ENCODE data around the gene SHROOM3.

The SHROOM3 gene

DNA sequence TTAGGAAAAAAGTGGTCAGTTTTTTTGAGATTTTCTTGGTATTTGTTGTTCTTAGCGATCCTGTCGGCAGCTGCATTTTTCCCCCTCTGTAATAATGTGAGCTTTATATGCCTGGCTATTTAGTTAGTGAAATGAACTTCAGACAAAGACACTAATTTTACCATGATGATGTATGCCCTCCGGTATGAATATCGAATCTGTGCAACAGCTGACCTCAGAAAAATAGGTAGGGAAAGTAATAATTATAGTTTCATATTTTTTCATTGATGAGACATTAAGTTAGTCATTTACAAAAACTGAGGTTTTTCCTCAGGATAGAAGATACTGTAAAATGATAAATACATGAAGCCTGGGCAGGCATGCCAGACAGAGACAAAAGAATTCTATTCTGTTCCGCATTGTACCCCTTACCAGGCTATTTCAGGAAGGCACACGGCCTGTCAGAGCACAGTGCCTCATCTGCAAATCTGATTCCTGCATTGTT, 155.8 kb downstream of the SHROOM3 start:
- Histone ChIP-seq H2AFZ (ENCODE audit: low read depth, low read length, severe bottlenecking) (no peak overlapping the region), H3K4me3 (ENCODE audit: insufficient read depth, low read length, poor library complexity, severe bottlenecking) (no peak overlapping the region), H3K9me3 (ENCODE audit: insufficient read depth, low read length) (no peaks in the 10 kb centered on the region), H3K9ac (ENCODE audit: low read length) (no peak overlapping the region), H3K9me2 (replicated peaks; ENCODE audit: insufficient read depth, low read length) (no peaks in the 10 kb centered on the region), H3K4me2 (ENCODE audit: low read depth, low read length, poor library complexity, severe bottlenecking) (no peak overlapping the region), H3K27ac (ENCODE audit: low read depth, low read length) (no peak overlapping the region), H3F3A (ENCODE audit: insufficient read depth) (no peaks in the 10 kb centered on the region), H3K36me3 (ENCODE audit: low read length) (no peaks in the 10 kb centered on the region), H4K20me1 (ENCODE audit: low read depth, low read length) (no peaks in the 10 kb centered on the region), H3K79me2 (ENCODE audit: insufficient read depth, low read length) (no peaks in the 10 kb centered on the region), H3K27me3 (ENCODE audit: low read length) (no peaks in the 10 kb centered on the region)
- TF ChIP-seq EZH2phosphoT487 (conservative IDR thresholded peaks at IDR 0.05; ENCODE audit: low read length) (no peak), CTCF (IDR thresholded peaks at IDR 0.05; ENCODE audit: insufficient read depth, low read length, poor library complexity, severe bottlenecking) (no peak)

DNA sequence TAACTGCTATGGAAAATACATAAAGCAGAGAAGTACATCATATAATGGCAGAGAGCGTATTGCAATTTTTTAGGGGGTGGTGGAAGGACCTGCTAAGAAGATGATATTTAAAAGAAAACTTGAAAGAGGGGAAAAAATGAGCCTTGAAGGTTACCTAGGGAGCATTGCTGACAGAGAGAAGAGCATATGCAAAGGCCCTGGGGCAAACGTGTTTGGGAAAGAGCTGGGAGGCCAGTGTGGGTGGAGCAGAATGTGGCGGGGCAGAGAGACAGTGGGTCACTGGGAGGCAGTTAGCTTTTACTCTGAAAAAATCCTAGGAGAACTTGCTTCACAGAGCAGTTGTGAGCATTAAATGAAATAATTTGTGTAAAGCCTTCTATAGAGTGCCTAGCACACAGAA, 157.0 kb downstream of the SHROOM3 start:
- Histone ChIP-seq H3K9ac (ENCODE audit: low read length) (no peak overlapping the region), H3K27ac (ENCODE audit: low read depth, low read length) (no peak overlapping the region), H3F3A (ENCODE audit: insufficient read depth) (no peaks in the 10 kb centered on the region), H3K4me2 (ENCODE audit: low read depth, low read length, poor library complexity, severe bottlenecking) (no peak overlapping the region), H3K4me3 (ENCODE audit: insufficient read depth, low read length, poor library complexity, severe bottlenecking) (no peak overlapping the region), H3K36me3 (ENCODE audit: low read length) (no peaks in the 10 kb centered on the region), H3K27me3 (ENCODE audit: low read length) (no peaks in the 10 kb centered on the region), H4K20me1 (ENCODE audit: low read depth, low read length) (no peaks in the 10 kb centered on the region), H3K9me2 (replicated peaks; ENCODE audit: insufficient read depth, low read length) (no peaks in the 10 kb centered on the region), H3K9me3 (ENCODE audit: insufficient read depth, low read length) (no peaks in the 10 kb centered on the region), H2AFZ (ENCODE audit: low read depth, low read length, severe bottlenecking) (no peak overlapping the region), H3K79me2 (ENCODE audit: insufficient read depth, low read length) (no peaks in the 10 kb centered on the region)
- TF ChIP-seq EZH2phosphoT487 (conservative IDR thresholded peaks at IDR 0.05; ENCODE audit: low read length), result no peak
- no peak for TF ChIP-seq CTCF (IDR thresholded peaks at IDR 0.05; ENCODE audit: insufficient read depth, low read length, poor library complexity, severe bottlenecking)

- TF ChIP-seq CTCF (IDR thresholded peaks at IDR 0.05; ENCODE audit: insufficient read depth, low read length, poor library complexity, severe bottlenecking), result no peak
- no peak for TF ChIP-seq EZH2phosphoT487 (conservative IDR thresholded peaks at IDR 0.05; ENCODE audit: low read length)
- Histone ChIP-seq H3K9me2 (replicated peaks; ENCODE audit: insufficient read depth, low read length) (no peaks in the 10 kb centered on the region), H3K4me3 (ENCODE audit: insufficient read depth, low read length, poor library complexity, severe bottlenecking) (no peak overlapping the region), H3K27me3 (ENCODE audit: low read length) (no peaks in the 10 kb centered on the region), H3K4me2 (ENCODE audit: low read depth, low read length, poor library complexity, severe bottlenecking) (no peak overlapping the region), H3K9ac (ENCODE audit: low read length) (no peak overlapping the region), H3K9me3 (ENCODE audit: insufficient read depth, low read length) (no peaks in the 10 kb centered on the region), H3K36me3 (ENCODE audit: low read length) (no peaks in the 10 kb centered on the region), H4K20me1 (ENCODE audit: low read depth, low read length) (no peaks in the 10 kb centered on the region), H3K27ac (ENCODE audit: low read depth, low read length) (no peak overlapping the region), H2AFZ (ENCODE audit: low read depth, low read length, severe bottlenecking) (no peak overlapping the region), H3K79me2 (ENCODE audit: insufficient read depth, low read length) (no peaks in the 10 kb centered on the region), H3F3A (ENCODE audit: insufficient read depth) (no peaks in the 10 kb centered on the region)
Observed at GRCh38 chr4:76592460-76592859, 157.4 kb downstream of the SHROOM3 start.
